OCI-LY7 (cell line): ENCODE data around the gene ACADSB.

Experiments used
- EZH2phosphoT487 ChIP-seq: fragments of 200-600 bp; sonication (generic); IDR thresholded peaks from 2 replicates; pipeline ENCODE4 v1.6.1; 2018; ENCODE audit warnings: low read depth, borderline replicate concordance, mild to moderate bottlenecking, mixed run types, antibody characterized with exemption, low read length, moderate library complexity, mixed read lengths
- TF ChIP-seq, protein P1 (sequence below): fragments of 200-600 bp; sonication (generic); conservative IDR thresholded peaks from 2 replicates; pipeline ENCODE4 v1.5.1; 2014; ENCODE audit warnings: mild to moderate bottlenecking, antibody characterized with exemption, low read length, moderate library complexity, mixed read lengths

DNA sequence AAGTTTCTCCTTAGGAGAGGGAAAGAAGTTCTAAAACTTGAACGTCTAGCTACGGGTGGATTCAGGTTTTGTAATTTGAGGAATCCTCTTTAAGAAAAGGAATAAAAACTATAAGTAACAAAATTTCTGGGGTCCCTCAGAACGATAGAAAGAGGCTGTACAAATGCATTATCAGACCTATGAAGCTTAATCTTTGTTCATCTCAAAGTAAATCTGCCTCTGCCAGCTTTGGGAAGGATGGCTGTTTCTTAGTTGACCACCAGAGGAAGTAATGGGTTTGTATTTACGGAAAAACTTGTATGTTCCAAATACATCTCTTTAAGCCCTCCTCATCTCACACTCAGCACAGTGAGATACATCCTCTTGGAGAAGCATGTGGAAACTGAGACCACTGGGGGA, 27.7 kb upstream of the ACADSB start:
- TF ChIP-seq, protein P1, sequence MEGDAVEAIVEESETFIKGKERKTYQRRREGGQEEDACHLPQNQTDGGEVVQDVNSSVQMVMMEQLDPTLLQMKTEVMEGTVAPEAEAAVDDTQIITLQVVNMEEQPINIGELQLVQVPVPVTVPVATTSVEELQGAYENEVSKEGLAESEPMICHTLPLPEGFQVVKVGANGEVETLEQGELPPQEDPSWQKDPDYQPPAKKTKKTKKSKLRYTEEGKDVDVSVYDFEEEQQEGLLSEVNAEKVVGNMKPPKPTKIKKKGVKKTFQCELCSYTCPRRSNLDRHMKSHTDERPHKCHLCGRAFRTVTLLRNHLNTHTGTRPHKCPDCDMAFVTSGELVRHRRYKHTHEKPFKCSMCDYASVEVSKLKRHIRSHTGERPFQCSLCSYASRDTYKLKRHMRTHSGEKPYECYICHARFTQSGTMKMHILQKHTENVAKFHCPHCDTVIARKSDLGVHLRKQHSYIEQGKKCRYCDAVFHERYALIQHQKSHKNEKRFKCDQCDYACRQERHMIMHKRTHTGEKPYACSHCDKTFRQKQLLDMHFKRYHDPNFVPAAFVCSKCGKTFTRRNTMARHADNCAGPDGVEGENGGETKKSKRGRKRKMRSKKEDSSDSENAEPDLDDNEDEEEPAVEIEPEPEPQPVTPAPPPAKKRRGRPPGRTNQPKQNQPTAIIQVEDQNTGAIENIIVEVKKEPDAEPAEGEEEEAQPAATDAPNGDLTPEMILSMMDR, result peak; percentile 71
- TF ChIP-seq EZH2phosphoT487, result no peak
